GM19351 (cell line): ENCODE data around the gene TLCD3B.

Experiments
- ATAC-seq: cut with Tn5 transposase; IDR thresholded peaks from one replicate; pipeline ENCODE4 v1.9.1; 2021; ENCODE audit warnings: mild to moderate bottlenecking, moderate library complexity; ENCODE audit not compliant: unreplicated experiment

TLCD3B gene

GRCh38 chr16:30030841-30031413 lies at the start of gene TLCD3B:
Gene TLCD3B, minus strand, starts transcription at chr16:30031271. Its CDS starts 744 bp downstream, at chr16:30030527.
- no peak for ATAC-seq

GRCh38 chr16:30079480-30079879 lies 48.4 kb upstream of the TLCD3B start:
- no peak for ATAC-seq

- ATAC-seq = no peak
Measured at GRCh38 chr16:30078744-30079143, 47.7 kb upstream of the TLCD3B start.

GRCh38 chr16:30077656-30078055 lies 46.6 kb upstream of the TLCD3B start:
- ATAC-seq = no peak

- peak; percentile 20 for ATAC-seq
Measured at GRCh38 chr16:30076276-30076791, 45.3 kb upstream of the TLCD3B start.

GRCh38 chr16:30075503-30076275 lies 44.6 kb upstream of the TLCD3B start, which contains the start of gene PPP4C:
Gene PPP4C, plus strand, starts transcription at chr16:30075994. Its CDS starts 384 bp downstream, at chr16:30076378.
- ATAC-seq = peak; percentile 90

GRCh38 chr16:30070490-30070889 lies 39.4 kb upstream of the TLCD3B start:
- no peak for ATAC-seq

- no peak for ATAC-seq
Measured at GRCh38 chr16:30069611-30070462, 38.8 kb upstream of the TLCD3B start.

GRCh38 chr16:30068750-30069610 lies 37.9 kb upstream of the TLCD3B start:
- no peak for ATAC-seq

- ATAC-seq = no peak
Measured at GRCh38 chr16:30068333-30068732, 37.3 kb upstream of the TLCD3B start.

- no peak for ATAC-seq
Measured at GRCh38 chr16:30067584-30067916, 36.5 kb upstream of the TLCD3B start.

GRCh38 chr16:30066761-30067583 lies 35.9 kb upstream of the TLCD3B start:
- no peak for ATAC-seq

GRCh38 chr16:30065943-30066760 lies 35.1 kb upstream of the TLCD3B start:
- ATAC-seq = no peak

GRCh38 chr16:30065102-30065942 lies 34.3 kb upstream of the TLCD3B start, which contains the start of gene ALDOA:
Gene ALDOA, plus strand, starts transcription at chr16:30065760. Its CDS starts 1,138 bp downstream, at chr16:30066898.
- ATAC-seq = peak; percentile 84

- no peak for ATAC-seq
Measured at GRCh38 chr16:30064729-30065101, 33.6 kb upstream of the TLCD3B start.

- no peak for ATAC-seq
Measured at GRCh38 chr16:30063893-30064728, 33.0 kb upstream of the TLCD3B start.
